HFF-Myc (cell line): ENCODE measurements around the gene AQP12B.

Experiments
- DNase-seq: peaks from one replicate; pipeline ENCODE4 v3.0.0-alpha.2; 2011; ENCODE audit warnings: low read depth; ENCODE audit errors: extremely low read depth
- H3K4me3 ChIP-seq: replicated peaks from 2 replicates; pipeline ENCODE4 v1.5.1; 2011; ENCODE audit warnings: low read depth, mild to moderate bottlenecking, control low read depth, low read length
- TF ChIP-seq, protein P1 (sequence below): IDR thresholded peaks from 2 replicates; pipeline ENCODE4 v1.5.1; 2012; ENCODE audit warnings: mild to moderate bottlenecking, low read depth, low read length, control low read depth; ENCODE audit errors: missing control alignments

Gene AQP12B

GRCh38 chr2:240727439-240727838 is 44.8 kb upstream of the AQP12B start:
- no peak overlapping the region for H3K4me3 ChIP-seq
- TF ChIP-seq, protein P1, sequence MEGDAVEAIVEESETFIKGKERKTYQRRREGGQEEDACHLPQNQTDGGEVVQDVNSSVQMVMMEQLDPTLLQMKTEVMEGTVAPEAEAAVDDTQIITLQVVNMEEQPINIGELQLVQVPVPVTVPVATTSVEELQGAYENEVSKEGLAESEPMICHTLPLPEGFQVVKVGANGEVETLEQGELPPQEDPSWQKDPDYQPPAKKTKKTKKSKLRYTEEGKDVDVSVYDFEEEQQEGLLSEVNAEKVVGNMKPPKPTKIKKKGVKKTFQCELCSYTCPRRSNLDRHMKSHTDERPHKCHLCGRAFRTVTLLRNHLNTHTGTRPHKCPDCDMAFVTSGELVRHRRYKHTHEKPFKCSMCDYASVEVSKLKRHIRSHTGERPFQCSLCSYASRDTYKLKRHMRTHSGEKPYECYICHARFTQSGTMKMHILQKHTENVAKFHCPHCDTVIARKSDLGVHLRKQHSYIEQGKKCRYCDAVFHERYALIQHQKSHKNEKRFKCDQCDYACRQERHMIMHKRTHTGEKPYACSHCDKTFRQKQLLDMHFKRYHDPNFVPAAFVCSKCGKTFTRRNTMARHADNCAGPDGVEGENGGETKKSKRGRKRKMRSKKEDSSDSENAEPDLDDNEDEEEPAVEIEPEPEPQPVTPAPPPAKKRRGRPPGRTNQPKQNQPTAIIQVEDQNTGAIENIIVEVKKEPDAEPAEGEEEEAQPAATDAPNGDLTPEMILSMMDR = no peak
- DNase-seq = no peak

DNA sequence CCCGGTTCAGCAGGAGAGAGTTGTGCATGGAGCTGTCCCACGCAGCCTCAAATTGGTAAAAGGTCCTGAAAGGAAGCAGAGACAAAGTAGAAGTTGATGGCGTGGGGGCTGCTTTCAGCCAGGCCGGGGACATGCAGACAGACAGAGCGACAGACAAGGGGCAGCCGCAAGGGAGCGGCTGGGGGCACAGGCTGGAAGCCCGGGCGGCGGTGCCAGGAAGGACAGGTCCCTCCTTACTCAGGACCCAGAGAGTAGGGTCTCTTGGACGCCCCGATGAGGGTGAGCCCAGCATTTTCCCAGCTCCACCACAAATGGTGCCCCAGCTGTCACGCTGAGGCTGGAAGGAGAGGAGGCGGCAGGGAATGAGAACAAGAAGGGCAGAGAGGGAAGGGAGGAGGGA is 44.2 kb upstream of the AQP12B start:
- no peak overlapping the region for H3K4me3 ChIP-seq
- TF ChIP-seq, protein P1 = no peak
- DNase-seq = no peak

DNA sequence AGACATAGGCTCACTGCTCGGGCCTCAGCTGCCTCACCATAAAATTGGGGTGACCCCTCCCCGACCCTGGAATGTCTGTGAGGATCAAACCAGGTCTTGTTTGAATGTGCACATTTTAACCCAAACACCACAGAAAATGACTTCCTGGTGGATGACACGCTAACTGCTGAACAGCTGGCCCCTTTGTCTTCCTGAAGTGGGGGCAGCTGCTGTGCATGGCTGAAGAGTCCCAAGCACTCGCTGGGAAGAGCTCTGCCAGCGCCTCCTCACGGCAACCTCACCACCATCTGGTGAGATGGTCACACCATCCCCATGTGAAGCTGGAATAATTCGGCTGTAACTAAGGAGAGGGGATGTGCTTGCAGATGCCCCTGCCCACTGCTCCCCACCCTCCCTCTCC is 43.0 kb upstream of the AQP12B start:
- no peak overlapping the region for H3K4me3 ChIP-seq
- DNase-seq = no peak
- TF ChIP-seq, protein P1 = no peak

GRCh38 chr2:240725266-240725665 is 42.6 kb upstream of the AQP12B start:
- no peak overlapping the region for H3K4me3 ChIP-seq
- no peak for DNase-seq
- TF ChIP-seq, protein P1 = no peak

GRCh38 chr2:240724431-240724830 is 41.7 kb upstream of the AQP12B start:
- TF ChIP-seq, protein P1 = no peak
- no peak for DNase-seq
- H3K4me3 ChIP-seq = no peak overlapping the region

DNA sequence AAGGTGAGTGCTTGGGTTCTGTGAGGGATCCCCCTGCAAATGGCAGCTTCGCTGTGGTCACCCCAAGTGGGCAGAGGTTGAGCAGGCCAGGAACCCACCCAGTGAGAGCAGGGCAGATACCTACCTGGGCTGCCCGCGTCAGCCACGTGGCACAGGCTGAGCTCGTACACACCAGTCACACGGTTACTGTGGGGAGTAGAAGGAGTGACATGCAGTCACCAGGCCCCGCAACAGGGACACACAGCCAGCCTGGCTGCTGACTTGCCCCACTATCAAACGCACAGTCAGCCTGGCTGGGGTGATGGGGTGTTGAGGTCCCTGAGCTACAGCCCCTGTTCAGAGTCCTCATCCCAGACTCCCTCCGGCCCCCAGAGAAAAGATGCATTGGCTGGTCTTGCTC is 41.2 kb upstream of the AQP12B start:
- no peak for DNase-seq
- TF ChIP-seq, protein P1 = no peak
- H3K4me3 ChIP-seq = no peak overlapping the region

GRCh38 chr2:240722796-240723735 is 40.4 kb upstream of the AQP12B start:
- TF ChIP-seq, protein P1 = no peak
- no peak overlapping the region for H3K4me3 ChIP-seq
- DNase-seq = no peak
